GM19372 (cell line): ENCODE data around the gene CBR4.
A peak's percentile ranks its signal among the peaks of the same experiment; 100 is the strongest.

Experiments used
- ATAC-seq: cut with Tn5 transposase; IDR thresholded peaks from one replicate; pipeline ENCODE4 v1.9.1; 2021; ENCODE audit warnings: mild to moderate bottlenecking, low read depth, moderate library complexity; ENCODE audit not compliant: unreplicated experiment

The CBR4 gene

GRCh38 chr4:169010125-169011023 is at the start of gene CBR4:
Gene CBR4 (minus strand): TSS chr4:169010255. CDS start chr4:169010089, 166 bp downstream.
- peak; percentile 96 for ATAC-seq

- ATAC-seq = no peak
Observed at GRCh38 chr4:169059306-169060211, 49.5 kb upstream of the CBR4 start.

GRCh38 chr4:169058312-169058711 is 48.3 kb upstream of the CBR4 start:
- no peak for ATAC-seq

GRCh38 chr4:169054879-169055278 is 44.8 kb upstream of the CBR4 start:
- peak; percentile 54 for ATAC-seq

DNA sequence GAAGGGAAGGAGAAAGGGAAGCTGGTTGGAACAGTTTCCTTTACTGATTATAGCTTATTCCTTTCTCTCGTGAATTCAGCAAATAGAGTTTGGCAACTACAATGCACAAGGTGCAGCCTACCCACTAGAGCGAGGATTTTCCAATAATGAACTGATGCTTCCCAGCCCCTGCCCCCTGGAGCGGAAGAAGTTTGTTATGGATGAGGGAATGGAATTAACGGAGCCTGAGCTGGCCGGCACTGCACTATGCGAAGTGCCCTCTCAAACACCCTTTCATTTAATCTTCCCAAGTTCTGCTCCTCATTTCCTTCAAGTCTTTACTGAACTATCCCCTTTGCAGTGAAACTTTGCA is 42.5 kb upstream of the CBR4 start:
- ATAC-seq = no peak

- no peak for ATAC-seq
Observed at GRCh38 chr4:169051761-169052593, 41.9 kb upstream of the CBR4 start.

- ATAC-seq = no peak
Observed at GRCh38 chr4:169050881-169051760, 41.1 kb upstream of the CBR4 start.

DNA sequence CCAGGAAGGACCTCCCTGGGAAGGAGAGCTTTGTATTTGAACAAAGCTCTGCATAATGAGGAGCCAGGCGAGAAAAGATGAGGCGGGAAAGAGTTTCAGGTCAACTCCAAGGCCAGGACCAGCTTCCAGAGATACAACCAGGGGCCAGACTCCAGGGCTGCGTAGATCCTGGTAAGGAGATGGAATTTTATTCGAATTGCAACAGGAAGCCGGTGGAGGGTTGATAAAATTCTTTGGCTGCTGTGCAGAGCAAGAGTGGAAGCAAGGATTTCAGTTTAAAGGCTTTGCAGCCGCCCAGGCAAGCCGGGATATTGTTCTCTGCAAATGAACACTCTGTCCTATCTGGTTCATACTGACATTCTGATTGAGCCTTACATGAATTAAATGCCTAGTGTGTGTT is 40.2 kb upstream of the CBR4 start:
- ATAC-seq = no peak

DNA sequence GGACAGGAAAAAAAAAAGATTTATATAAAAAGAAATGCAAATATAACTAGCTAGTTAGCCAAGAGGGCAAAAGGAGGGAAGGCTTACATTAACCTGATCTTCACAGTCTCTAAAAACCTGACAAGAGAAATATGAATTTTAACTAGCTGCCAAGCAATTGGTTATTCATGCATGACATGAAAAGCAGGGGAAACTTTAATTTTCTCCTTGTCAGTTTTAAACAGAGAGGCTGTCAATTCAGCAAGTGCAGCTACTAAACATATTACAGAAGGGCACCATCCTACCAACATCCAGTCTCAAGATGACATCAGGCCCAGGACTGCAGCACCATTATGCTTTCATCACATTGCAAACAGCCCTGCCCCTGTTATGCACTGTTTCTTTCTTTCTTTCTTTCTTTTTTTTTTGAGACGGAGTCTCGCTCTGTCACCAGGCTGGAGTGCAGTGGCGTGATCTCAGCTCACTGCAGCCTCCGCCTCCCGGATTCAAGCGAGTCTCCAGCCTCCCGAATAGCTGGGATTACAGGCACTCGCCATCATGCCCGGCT is 38.9 kb upstream of the CBR4 start:
- no peak for ATAC-seq

- no peak for ATAC-seq
Observed at GRCh38 chr4:169047956-169048355, 37.9 kb upstream of the CBR4 start.

- no peak for ATAC-seq
Observed at GRCh38 chr4:169045862-169046584, 36.0 kb upstream of the CBR4 start.

- no peak for ATAC-seq
Observed at GRCh38 chr4:169044714-169045447, 34.8 kb upstream of the CBR4 start.

- no peak for ATAC-seq
Observed at GRCh38 chr4:169042608-169043007, 32.6 kb upstream of the CBR4 start.

GRCh38 chr4:169040559-169041261 is 30.7 kb upstream of the CBR4 start:
- no peak for ATAC-seq

DNA sequence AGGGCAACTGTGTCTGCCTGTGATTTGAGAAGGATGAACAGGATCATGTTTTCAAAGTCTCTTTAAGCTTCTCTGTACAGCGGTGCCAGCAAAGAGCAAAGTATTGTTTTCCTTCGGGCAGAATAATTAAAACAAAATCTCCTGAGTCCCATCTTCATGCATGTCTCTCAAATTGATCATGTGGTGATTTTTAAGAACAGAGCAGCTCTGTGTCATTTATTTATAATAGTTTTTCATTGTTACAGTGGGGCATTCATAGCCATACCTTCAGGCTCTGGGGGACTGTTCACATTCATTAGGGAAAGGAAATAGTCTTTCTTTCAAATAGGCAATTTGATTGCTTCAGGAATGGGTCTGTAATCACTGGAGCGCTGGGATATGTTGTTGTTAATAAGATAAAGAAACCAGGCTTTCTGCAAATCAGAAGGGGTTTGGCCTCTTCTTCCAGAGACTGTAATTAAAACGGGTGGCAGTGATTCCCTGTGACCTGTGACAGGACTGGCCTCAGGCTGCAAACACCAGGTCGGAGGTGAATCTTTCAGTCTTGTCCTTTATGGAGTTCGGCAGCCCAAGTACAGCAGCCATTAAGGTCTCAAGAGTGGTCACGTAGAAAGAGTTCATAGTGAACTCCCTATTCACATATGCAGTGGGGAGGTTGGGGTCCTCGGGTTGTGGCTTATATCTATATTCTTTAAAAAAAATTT is 29.3 kb upstream of the CBR4 start:
- no peak for ATAC-seq

DNA sequence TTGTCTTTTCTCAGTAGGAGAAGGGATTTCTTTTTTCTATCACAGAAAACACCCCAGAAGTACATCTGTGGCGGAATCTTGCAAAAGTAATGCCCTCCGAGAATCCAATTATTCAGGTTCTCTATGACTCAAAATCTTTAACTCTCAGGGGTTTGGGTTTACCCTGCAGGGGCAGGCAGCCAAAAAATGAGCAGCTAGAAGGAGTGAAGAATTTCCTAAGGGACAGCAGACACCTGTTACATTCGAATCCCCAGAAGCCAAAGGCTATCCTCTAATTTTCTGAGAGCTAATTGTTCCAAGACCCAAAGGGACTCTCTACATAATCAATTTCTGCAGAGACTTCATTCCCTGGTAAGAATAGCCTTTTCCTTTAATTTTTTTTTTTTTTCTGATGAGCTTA is 27.5 kb upstream of the CBR4 start:
- no peak for ATAC-seq
